Fibroblast of peridontal ligament (primary cell): Measurements from ENCODE around the gene STX3.
"Not testable (repeated sequence)": the region's sequence is repeated elsewhere in the genome, so short reads cannot be mapped to it uniquely, and the experiment has no call there.

Experiments
- DNase-seq: peaks from one replicate; pipeline ENCODE4 v3.0.0-alpha.2; 2010; ENCODE audit errors: extremely low read depth

Gene STX3

DNA sequence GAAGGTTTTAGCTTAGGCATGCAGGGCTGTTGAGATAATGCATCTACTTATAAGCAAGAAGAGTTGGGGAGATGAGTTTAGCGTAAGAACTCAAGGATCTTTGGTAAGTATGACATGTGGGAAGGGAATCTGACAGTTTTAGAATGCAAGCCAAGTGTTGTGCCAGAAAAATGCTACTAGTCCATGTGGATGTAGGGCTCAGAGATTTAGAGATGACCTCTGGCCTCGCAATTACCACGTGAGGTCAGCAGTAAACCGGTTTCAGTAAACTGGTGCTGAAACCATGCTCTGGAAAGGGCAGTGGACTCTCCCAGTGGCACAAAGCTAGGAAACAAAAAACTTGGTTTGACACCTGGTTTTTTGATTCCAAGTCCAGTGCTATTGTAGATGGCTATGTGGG is 36.5 kb downstream of the STX3 start:
- no peak for DNase-seq

DNA sequence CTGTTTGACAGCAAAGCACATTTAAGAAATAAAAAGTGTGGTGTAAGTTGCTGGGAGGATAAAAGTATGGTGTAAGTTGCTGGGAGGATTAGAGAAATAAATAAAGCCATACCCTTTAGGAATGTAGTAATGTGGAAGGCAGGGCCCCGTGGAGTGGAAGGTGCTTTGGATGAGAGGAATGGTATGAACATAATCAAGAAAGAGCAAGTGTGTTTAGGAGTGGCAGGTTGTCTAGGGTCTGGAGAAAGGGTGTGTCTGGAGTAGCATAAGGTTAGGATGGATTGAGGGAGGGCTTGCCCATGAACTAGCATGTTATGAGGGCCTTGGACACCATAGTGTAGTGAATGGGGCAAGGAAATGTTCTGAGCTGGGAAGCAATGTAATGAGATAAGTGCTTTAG is 37.3 kb downstream of the STX3 start:
- DNase-seq = no peak

DNA sequence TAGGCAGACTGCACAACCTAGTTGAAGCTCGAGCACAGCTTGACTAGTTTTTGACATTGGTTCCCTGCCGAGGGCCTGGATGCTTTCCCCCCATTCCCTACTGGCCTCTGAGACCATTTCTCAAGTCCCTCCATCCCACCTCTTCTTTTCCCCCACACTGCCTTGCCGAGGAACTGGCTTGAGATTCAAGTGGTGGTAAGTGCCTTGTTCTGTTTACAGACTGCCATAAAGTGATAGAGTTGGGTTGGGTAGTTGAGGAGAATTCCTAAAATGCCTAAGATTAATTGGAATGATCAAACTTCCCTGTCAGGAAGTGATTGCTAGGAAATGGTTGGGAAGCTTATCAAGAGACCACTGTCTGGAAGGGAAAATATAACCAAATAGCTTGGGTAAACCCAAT is 39.2 kb downstream of the STX3 start:
- no peak for DNase-seq

DNA sequence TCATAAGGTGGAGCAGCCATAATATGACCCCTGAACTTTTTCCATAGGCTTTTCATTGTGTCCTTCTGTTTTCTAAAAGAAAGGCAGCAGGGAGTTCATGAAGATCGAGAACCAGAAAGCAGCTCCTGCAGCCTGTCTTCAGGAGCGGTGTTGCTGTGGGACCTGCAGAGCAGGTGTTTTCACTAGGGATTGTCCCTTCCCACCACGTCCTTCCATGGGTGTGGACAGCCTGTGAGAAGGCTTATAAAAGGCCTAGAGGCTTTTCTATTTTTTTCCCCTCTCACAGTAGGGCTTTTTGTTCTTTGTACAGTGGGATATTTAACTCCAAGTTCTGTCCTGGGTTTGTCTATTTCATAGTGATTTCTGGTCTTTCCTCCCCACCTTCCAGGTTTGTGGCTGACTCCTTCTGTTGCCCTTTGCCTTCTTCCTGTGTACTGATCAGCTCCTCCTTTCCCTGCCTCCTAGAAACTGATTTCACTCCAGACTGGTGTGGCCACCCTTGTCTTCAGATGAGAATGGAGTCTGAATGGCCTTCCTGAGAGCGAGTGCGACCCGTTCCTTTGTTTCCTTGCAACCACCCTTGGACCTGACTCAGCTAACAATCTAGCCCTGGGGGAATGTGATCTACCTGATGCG is 45.3 kb downstream of the STX3 start:
- DNase-seq = no peak

DNA sequence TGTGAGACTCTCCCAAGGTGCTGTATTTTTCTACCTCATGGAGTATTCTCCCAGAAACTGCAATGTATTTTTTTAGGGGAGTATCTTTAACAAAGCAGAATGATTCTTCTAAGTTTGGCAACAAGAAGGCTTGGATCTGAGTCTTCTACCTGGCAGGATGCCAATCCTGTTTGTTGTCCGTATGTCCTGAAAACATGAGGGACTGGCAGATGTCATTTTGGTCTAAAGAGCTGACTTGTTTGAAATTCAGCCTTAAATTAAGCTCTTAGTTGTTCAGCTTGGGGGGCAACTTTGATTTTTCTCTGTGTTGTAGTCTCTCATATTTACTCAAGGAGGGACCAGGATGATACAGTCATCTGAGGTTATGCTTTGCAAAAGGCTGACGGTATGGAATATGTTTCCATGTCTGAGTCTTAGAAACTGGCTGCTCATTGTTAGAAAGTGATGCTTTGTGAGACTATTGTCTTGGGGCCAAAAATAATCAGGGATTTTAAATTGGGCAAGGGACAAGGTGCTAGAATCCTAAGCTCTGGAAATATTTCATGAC is 46.1 kb downstream of the STX3 start:
- DNase-seq = no peak

DNA sequence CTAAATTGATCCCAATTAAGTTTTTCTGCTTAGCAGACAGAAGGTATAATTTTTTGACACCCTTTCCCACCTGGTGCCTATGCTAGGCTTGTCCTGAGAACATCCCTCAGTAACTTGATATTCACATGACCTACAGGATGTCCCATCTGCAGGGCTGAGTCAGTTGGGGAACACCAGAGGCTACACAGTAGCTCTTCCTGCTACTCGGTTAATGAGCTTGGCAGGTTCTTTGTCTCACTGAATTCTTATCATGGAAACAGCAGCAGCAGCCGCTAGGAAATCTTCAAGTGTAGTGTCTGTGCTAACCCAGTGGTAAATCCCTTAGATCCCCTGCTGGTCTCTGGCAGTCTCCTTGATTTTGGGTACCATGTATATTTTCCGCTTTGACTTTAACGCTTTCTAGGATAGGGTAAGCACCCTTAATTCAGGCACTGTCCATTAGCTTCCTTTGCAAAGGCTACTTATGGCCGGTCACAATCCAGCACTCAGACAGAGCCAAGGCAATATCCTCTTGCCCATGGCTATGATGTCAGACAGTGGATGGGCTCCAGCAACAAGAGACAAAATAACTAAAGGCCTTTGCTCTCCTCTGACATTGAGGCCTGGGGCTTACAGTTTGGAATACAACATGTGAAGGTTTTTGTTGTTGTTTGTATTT is 46.9 kb downstream of the STX3 start:
- no peak for DNase-seq

DNA sequence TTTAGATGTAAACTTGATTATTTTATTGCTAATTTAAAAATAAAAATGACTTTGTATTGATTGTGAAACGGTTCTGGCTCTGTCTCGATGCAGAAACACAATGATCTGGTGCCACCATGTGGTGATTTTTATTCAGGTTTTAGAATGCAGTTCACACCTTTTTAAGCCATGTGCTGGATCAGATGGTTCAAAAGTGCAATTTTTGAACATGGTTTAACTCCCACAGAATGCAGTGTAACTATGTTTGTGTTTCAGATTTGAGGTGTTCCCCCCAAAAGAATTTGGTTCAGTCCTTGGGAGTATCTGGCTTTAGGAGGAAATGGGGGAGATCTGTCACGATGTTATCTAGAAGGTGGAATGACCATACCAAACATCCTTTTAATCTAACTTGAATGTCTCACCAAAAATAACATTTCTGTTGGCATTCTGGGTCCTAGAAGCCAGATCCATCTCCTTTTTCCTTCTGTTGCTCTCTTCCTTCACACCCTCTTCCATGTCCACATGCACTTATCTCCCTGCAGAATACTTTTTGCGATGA is 47.5 kb downstream of the STX3 start:
- DNase-seq = peak; percentile 79

DNA sequence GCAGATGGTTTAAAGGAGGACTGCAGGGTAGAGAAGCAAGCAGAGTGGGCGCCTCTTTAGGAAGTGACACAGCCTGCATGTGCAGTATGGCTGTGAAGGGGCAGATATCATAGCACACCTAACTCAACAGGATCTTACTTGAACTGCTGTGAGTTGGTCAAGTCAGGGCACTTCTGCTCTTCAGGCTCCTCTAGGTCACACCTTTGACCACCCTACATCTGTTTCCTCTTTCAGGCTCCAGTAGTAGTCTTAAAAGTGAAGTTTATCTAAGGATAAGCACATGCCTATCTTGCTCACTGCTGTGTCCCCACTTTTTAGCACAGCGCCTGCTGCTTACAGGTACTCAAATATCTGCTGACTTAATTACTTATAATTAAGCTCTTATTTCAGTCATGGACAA is 48.9 kb downstream of the STX3 start:
- no peak for DNase-seq

DNA sequence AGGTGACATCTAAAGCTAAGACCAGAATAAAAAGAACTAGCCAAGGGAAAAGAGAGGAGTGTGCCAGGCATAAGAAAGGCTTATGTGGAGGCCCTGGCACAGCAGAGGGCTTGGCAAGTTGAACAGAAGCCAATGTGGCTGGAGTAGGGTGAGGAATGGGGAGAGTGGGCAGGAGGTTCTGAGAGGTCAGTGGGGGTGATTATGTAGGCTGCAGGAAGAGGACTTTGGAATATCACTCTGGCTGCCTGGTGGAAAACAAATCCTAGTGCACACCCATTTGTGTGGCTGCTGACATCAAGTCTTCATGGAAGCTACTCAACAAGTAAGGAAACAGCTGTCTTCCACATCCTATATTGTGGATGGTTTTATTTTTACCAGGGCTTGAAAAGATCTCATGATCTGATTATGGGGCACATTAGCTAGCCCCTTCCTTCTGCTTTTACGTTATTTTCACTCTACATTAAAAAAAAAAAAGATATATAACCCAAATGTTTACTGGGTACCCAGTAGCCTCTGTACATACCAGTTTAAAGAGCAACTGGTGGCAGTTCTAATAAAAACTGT is 52.0 kb downstream of the STX3 start:
- no peak for DNase-seq

DNA sequence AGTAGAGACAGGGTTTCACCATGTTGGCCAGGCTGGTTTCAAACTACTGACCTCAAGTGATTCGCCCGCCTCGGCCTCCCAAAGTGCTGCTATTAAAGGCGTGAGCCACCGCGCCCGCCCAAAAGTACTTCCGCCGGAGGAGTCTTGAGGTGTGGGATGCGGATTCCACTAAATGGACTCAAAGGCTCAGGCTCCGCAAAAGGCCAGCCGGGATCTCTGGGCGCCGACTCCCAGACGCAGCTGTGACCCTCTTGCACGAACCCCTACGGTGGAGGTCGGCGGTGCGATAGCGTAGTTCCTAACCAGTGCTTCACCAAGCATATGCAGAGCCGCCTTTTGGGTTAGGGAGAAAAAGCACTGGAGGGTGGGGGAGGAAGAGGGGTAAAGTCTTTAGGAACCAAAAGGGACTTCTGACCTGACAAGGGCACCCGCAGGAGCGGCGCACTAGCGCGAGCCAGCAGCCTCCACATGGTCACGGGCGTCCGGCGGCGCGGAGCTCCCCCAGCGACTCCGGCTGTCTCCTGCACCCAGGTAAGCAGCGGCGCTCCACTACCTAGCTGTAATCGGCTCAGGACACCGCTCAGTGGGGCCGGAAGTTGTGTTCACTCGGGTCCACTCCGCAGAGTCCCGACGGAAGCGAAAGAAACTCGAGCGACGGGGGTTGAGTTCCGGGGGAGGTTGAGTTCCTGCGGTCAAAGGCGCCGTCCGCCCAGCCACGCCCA is 55.2 kb downstream of the STX3 start, which contains the start of gene MRPL16:
Gene MRPL16 (minus strand): TSS at position 590 of the 722 bp plus-strand sequence. CDS start 120 bp downstream, at position 470.
- DNase-seq = peak; percentile 89

DNA sequence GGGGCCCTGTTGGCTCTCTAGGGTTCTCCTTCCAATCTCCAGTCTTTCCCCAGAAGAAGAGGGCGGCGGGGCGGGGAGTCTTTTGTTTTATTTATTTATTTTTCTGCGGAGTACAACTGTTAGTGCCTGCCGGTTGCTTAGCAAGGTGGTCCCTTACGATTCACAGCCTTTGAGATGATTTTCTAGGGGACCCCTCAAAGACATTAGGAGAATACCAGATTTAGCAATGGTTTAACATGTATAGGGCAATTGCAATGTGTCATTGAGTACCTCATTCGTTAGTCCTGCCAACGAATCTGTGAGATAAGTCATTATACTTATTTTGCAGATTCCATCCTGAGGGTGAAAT is 55.7 kb downstream of the STX3 start:
- no peak for DNase-seq

DNA sequence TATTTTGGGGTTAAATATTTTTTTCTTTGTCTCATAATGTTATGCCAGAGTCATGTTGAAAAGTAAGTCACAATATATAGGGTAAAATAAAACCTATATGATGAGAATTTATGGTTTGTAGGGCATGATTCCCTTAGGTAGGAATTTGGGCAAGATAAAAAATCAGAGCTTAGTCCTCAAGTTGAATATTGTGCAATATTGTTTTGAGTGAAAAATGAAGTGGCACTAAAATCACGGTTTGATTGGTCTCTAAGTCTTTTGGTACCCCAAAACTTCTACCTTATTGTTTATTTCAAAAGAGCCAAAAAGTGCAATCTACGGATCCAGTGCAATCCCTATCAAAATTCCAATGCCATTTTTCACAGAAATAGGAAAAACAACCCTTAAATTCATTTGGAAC is 57.0 kb downstream of the STX3 start:
- DNase-seq = no peak

DNA sequence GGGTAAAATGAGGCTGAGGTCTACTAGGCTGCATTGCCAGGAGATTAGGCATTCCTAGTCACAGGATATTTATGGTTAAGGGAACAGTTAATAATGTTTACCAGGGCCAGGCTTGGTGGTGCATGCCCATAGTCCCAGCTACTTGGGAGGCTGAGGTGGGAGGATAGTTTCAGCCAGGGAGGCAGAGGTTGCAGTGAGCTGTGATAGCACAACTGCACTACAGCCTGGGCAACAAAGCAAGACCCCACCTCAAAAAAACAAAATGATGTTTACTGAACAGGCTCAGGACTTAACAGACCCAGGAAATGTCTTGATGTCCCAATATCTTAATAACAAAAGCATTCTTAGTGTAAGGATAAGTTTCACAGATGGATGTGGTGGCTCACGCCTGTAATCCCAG is 58.2 kb downstream of the STX3 start:
- DNase-seq = no peak

DNA sequence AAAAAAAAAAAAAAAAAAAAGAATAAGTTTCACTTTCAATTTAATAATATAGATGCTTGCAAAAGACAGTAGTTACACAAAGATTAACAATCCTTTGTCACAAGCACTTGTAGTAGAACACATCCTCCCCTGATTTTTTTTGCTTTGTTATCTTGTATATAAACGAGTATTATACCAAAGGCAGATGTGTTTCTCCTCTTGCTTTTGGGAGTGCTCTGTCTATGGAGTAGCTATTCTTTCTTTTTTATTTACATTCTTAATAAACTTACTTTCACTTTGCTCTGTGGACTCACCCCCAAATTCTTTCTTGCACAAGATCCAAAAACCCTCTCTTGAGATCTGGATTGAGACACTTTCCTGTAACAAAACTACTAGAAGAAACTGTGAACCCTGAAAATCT is 58.8 kb downstream of the STX3 start:
- peak; percentile 17 for DNase-seq

DNA sequence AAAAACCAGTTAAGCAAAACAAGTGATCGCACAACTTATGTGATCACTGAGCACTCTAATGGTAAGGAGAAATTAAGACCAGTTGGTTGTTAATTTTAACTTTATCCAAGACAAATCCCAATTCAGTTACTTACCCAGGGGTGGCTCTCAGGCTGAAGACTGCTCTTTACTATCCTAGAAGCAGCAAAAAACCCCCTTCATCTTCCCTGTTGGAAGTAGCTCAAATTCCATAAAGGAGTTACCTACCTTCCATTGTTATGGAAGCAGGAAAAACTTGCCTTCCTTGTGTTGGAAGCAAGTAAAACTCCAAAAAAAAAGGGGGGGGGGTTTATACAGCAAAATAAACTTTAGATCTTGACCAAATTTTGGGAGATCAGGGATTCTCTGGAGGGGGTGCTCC is 60.6 kb downstream of the STX3 start:
- DNase-seq = no peak

DNA sequence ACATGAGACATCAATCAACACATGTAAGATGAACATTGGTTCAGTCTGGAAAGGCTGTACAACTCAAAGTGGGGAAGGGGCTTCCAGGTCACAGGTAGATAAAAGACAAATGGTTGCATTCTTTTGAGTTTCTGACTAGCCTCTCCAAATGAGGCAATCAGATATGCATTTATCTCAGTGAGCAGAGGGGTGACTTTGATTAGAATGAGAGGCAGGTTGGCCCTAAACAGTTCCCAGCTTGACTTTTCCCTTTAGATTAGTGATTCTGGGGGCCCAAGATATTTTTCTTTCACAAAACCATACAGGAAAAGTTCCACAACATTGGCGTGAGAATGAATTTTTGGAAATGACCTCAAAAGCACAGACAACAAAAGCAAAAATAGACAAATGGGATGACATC is 61.3 kb downstream of the STX3 start:
- not testable (repeated sequence) for DNase-seq

DNA sequence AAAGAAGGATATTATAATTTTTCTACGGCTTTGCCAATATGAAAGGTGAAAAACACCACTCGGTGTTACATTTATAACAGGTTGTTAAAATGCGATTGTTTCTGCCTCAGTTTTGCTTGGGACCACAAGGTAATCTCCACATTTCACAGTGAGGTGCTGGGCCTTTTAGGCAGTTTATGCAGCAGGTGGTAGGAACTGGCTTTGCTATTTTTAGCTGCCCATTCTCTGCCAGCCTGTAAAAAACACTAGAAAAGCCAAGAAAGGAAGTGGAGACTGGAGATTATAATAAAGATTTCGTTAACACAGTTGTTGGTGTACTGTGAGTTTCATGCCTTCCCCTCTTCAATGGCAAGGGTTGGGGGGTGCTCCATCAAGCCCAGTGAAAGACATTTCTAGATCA is 63.4 kb downstream of the STX3 start:
- no peak for DNase-seq

DNA sequence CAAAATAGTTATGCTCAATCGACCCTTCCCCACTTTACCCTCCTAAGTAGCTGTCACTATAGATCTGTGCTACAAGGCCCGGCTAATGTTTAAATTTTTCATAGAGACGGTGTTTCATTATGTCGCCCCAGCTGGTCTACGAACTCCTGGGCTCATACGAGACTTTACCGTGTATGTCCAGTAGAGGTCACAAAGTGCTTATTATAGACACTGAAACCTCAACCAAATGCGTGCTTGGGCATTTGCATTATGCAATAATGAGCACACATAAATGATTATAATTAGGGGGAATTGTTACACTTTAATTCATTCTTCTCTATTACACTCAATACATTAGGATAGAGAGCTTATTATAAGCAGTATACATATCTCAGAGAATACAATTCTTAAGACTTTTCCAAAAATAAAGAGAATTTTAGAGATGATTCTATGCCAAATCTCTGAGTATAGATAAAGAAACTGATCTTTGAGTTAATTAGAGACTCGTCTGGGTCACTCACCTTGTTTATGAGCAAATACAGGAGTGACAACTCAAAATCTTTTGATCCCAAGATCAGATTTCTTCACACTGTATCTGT is 67.9 kb downstream of the STX3 start:
- peak; percentile 62 for DNase-seq

DNA sequence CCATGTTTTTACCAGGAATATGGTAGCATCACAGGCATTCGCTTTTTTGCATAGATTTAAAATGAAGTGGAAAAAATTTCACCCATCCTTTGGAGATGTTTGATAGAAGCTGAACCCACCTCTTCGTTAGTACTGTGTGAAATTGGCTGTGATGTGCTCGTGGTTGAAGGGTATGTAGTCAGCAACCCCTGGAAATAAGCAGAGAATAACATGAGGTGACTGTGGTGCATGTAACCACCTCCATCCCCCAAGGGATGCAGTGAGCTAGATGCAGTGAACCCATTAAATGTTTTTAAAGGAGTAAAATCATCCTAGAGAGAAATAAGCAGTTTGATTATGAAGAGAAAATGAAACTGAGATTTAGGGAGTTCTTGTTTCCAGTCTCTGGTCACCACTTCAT is 74.2 kb downstream of the STX3 start:
- no peak for DNase-seq

DNA sequence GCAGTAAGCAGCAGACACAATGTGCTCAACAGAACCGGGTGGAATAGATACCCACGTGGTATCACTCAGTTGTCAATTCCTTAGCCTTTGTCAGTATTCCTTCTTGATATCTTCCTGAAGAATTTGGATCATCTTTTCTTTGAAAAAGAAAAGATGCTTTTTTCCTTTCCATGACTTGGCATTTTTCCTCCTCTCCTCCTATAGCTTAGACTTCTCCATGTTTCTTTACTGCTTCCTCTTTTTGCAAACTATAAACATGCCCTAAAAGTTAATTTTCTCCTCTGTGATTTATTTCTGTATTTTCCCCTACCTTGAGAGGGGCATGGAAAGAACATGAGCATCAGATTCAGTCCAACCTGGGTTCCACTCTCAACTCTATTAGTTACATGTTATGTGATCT is 78.4 kb downstream of the STX3 start:
- no peak for DNase-seq

DNA sequence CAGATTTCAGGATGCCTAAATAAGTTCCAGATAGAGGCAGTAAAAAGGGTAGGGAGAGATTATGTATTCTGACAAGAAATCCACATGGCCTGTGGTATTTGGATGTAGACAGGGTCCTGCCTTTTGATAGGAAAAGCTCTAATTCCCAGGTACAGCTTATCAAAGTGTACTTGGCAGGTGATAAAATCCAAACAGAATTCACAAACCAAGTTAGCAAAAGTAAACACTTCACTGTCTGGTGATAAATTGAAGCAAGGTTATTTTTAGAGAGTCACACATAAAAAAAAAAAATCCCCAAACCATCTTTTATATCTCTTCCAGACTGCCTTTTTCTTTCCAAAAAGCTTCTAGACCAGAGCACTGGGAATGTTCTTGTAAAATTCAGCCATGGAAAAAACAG is 84.4 kb downstream of the STX3 start:
- DNase-seq = no peak

DNA sequence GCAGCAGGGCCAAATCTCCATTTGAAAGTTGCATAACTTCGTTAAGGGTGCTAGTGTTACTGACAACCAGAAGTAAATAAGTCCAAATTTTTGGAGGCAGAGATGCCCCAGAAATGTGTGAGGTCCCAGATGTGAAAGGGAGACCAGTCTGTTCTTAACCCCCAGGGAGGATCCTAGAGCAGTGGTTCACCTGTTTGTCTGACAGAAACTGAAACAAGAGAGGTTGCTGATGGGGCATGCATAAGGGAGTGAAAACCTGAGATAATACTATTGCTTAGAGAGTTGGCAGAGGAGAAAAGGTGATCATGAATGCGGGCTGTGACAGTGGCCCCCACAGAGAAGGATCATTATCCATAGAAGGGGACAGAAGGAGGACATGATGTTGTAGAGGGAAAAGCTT is 86.3 kb downstream of the STX3 start:
- DNase-seq = no peak
